Activated CD4-positive, alpha-beta T cell treated with anti-CD3 and anti-CD28 coated beads, Interleukin-2, amount 10 ng/mL, durations not matched to agents 24 days and 14 days (primary cell): ENCODE results near the gene CENPT. TPM values are rescaled to one million over a fixed set of nuclear protein-coding genes. Genes with fewer than 3 reads are reported as not detected.

ENCODE experiments used
- DNase-seq: peaks from one replicate; pipeline ENCODE4 v3.0.0; 2022
- H3K27ac Mint-ChIP-seq: one replicate; pipeline ENCODE4 v1.8.0; 2022; ENCODE audit warnings: mild to moderate bottlenecking, mixed read lengths
- H3K27me3 Mint-ChIP-seq: one replicate; pipeline ENCODE4 v1.8.0; 2022; ENCODE audit warnings: mixed read lengths
- H3K36me3 Mint-ChIP-seq: one replicate; pipeline ENCODE4 v1.8.0; 2022; ENCODE audit warnings: low read depth, mild to moderate bottlenecking, mixed read lengths
- H3K4me1 Mint-ChIP-seq: one replicate; pipeline ENCODE4 v1.8.0; 2021; ENCODE audit warnings: mixed read lengths
- H3K4me3 Mint-ChIP-seq: one replicate; pipeline ENCODE4 v1.8.0; 2022; ENCODE audit warnings: mild to moderate bottlenecking, moderate library complexity, mixed read lengths
- H3K9me3 Mint-ChIP-seq: one replicate; pipeline ENCODE4 v1.8.0; 2021; ENCODE audit warnings: mixed read lengths
- intact Hi-C: fragments of 100-400 bp; cut with micrococcal nuclease; formaldehyde crosslinking; loops from one replicate; pipeline ENCODE4 v1.15.1; 2023
- total RNA-seq: library from RNA; stranded (reverse); gene quantifications from 2 replicates; pipeline ENCODE4 v1.2.3, GENCODE V29; 2022

Gene CENPT
- total RNA-seq, 1 donor from 2014 or later = 37.0 TPM

- no peak for DNase-seq
- Mint-ChIP-seq H3K4me1 (peaks cover 22% of the 10 kb centered on the region), H3K27me3 (no peaks in the 10 kb centered on the region), H3K9me3 (no peaks in the 10 kb centered on the region), H3K27ac (peak overlapping the region; percentile 14), H3K36me3 (peaks cover 14% of the 10 kb centered on the region), H3K4me3 (peak overlapping the region; percentile 27)
- intact Hi-C loops = no loop called here
Measured at GRCh38 chr16:67779256-67780014, 68.1 kb downstream of the CENPT start.

Other genes with a start within 250 kb of the CENPT start
- gene CARMIL2, start 202.5 kb downstream of the CENPT start, total RNA-seq = 219 and 229 TPM in 2 replicates
- 54.0 and 55.1 TPM in 2 replicates for gene ACD, start 187.4 kb downstream of the CENPT start, total RNA-seq
- 13.5 and 14.0 TPM in 2 replicates for gene PARD6A, start 186.7 kb downstream of the CENPT start, total RNA-seq
- 12.7 and 13.8 TPM in 2 replicates for gene ENKD1, start 180.9 kb downstream of the CENPT start, total RNA-seq
- gene C16orf86, start 180.9 kb downstream of the CENPT start, total RNA-seq = 0.68 and 1.5 TPM in 2 replicates
- gene GFOD2, start 128.4 kb downstream of the CENPT start, total RNA-seq = 16.2 and 18.3 TPM in 2 replicates
- 18.2 and 18.6 TPM in 2 replicates for gene RANBP10, start 41.1 kb downstream of the CENPT start, total RNA-seq
- gene TSNAXIP1, start 40.8 kb downstream of the CENPT start, total RNA-seq = 0.65 and 0.80 TPM in 2 replicates
- 46.4 and 48.7 TPM in 2 replicates for gene THAP11, start 5.4 kb downstream of the CENPT start, total RNA-seq
- gene NUTF2, start 760 bp downstream of the CENPT start, total RNA-seq = 184 and 188 TPM in 2 replicates
- 112 and 122 TPM in 2 replicates for gene EDC4, start 25.4 kb upstream of the CENPT start, total RNA-seq
- 0.63 TPM in 1 of 2 replicates, not detected in the other for gene NRN1L, start 37.2 kb upstream of the CENPT start, total RNA-seq
- gene PSKH1, start 45.6 kb upstream of the CENPT start, total RNA-seq = 14.4 and 16.3 TPM in 2 replicates
- gene CTRL, start 84.2 kb upstream of the CENPT start, total RNA-seq = 6.0 and 6.5 TPM in 2 replicates
- gene PSMB10, start 89.2 kb upstream of the CENPT start, total RNA-seq = 211 and 214 TPM in 2 replicates
- 16.5 and 18.2 TPM in 2 replicates for gene LCAT, start 96.4 kb upstream of the CENPT start, total RNA-seq
- gene SLC12A4, start 120.9 kb upstream of the CENPT start, total RNA-seq = 40.6 and 44.7 TPM in 2 replicates
- not detected in 2 replicates for gene DPEP3, start 132.8 kb upstream of the CENPT start, total RNA-seq
- gene DPEP2, start 151.8 kb upstream of the CENPT start, total RNA-seq = 1.7 and 2.3 TPM in 2 replicates
- not detected in 2 replicates for gene DPEP2NB, start 168.2 kb upstream of the CENPT start, total RNA-seq
- gene DDX28, start 175.5 kb upstream of the CENPT start, total RNA-seq = 23.9 and 26.1 TPM in 2 replicates
- gene DUS2, start 175.6 kb upstream of the CENPT start, total RNA-seq = 35.3 and 42.6 TPM in 2 replicates
- gene NFATC3, start 237.7 kb upstream of the CENPT start, total RNA-seq = 143 and 146 TPM in 2 replicates